Body of pancreas (tissue), 4 donors: ENCODE results near the gene MSI2. TPM values are rescaled to one million over a fixed set of nuclear protein-coding genes. Genes with fewer than 3 reads are reported as not detected.
A peak's percentile ranks its signal among the peaks of the same experiment; 100 is the strongest.

Experiments used
- ATAC-seq: fragments of 150-250 bp; one replicate; pipeline ENCODE4 v1.9.1; 2016
- DNase-seq, 4 donors: peaks; one replicate each; pipeline ENCODE4 v3.0.0-alpha.2; 2019
- H3K27ac ChIP-seq, 4 donors: fragments of 200-600 bp; sonication (generic); 1 replicate in 3 of 4; 2 replicates in 1 of 4; pipeline versions ENCODE4 v1.5.1 to v1.6.1; 2016 to 2019; ENCODE audit warnings: mild to moderate bottlenecking in 1 of 4, mixed read lengths in 1 of 4, moderate library complexity in 1 of 4
- H3K27me3 ChIP-seq, 2 donors: fragments of 200-600 bp; sonication (generic); one replicate each; pipeline ENCODE4 v1.6.0; 2016; ENCODE audit warnings: mild to moderate bottlenecking in 1 of 2
- H3K36me3 ChIP-seq, 2 donors: fragments of 200-600 bp; sonication (generic); replicated peaks in 1 of 2; 2 replicates each; pipeline ENCODE4 v1.5.1; 2016; ENCODE audit warnings: low read depth in 2 of 2; ENCODE audit not compliant: insufficient read depth in 1 of 2
- H3K4me1 ChIP-seq: fragments of 200-600 bp; sonication (generic); one replicate; pipeline ENCODE4 v1.6.0; 2016
- H3K4me3 ChIP-seq, 2 donors: fragments of 200-600 bp; sonication (generic); 1 replicate in 1 of 2; 2 replicates in 1 of 2; pipeline ENCODE4 v1.5.1; 2016 to 2019
- H3K9me3 ChIP-seq, 3 donors: fragments of 200-600 bp; sonication (generic); 1 replicate in 2 of 3; 2 replicates in 1 of 3; pipeline ENCODE4 v1.5.1; 2016
- CTCF ChIP-seq, 7 experiments: fragments of 450-650 bp in 4 of 7; fragments of 200-600 bp in 3 of 7; sonication (generic) in 3 of 7; IDR thresholded peaks; one replicate each; pipeline ENCODE4 v1.5.1; 2016 to 2019; ENCODE audit warnings: antibody characterized with exemption in 7 of 7
- POLR2A ChIP-seq, 3 donors: fragments of 450-650 bp; IDR thresholded peaks; one replicate each; pipeline ENCODE4 v1.6.1; 2016; ENCODE audit warnings: antibody characterized with exemption in 3 of 3, mild to moderate bottlenecking in 2 of 3
- WGBS, 2 donors: methylation state at CpG; one replicate each; pipeline ENCODE4 v1.1.5; 2017; 5-methylcytosine and 5-hydroxymethylcytosine counted together
- intact Hi-C: fragments of 100-400 bp; cut with DNase I; formaldehyde crosslinking; loops from one replicate; pipeline ENCODE4 v1.15.1; 2023
- total RNA-seq, 2 donors: library from RNA; depleted of rRNA; stranded (reverse); fragments of >200 nt; gene quantifications; one replicate each; pipeline ENCODE4 v1.1.0, GENCODE V29; 2016

The MSI2 gene
- total RNA-seq, 2 donors from 2014 or later: 21.1 to 28.5 TPM

DNA sequence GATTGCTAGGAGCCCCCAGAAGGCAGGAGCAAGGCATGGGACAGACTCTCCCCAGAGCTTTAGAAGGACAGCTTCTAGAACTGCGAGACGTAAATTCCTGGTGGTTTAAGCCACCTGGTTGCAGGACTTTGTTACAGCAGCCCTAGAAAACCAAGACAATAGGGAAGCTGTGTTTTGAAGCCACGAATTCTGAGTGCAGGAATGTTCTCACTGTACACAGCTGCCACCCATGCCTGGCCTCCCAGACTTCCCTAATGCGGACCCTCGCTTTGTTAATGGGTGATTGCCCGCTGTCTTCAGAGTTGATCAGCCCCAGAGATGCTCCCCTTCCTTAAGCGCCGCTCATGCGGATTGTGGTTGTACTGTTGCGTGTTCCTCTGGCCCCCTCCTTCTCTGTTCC lies 177.1 kb downstream of the MSI2 start:
- no peak for DNase-seq
- no peaks in the 10 kb centered on the region for H3K27me3 ChIP-seq
- H3K4me1 ChIP-seq: peaks cover 6% of the 10 kb centered on the region
- intact Hi-C loops: no loop called here
- WGBS, 2 donors: 79 to 96% methylated on average over 10 of the region's 10 CpGs
- no peaks in the 10 kb centered on the region for H3K9me3 ChIP-seq
- no peaks in the 10 kb centered on the region for H3K36me3 ChIP-seq
- no peak for TF ChIP-seq POLR2A (IDR thresholded peaks at IDR 0.05)
- TF ChIP-seq CTCF (IDR thresholded peaks at IDR 0.05): no peak
- H3K27ac ChIP-seq: no peak overlapping the region
- ATAC-seq: no peak
- H3K4me3 ChIP-seq: no peak overlapping the region

- peaks cover 6% of the 10 kb centered on the region for H3K4me1 ChIP-seq
- 100% methylated on average over 1 of the region's 1 CpG for WGBS, 2 donors
- no peak for ATAC-seq
Measured at GRCh38 chr17:57434361-57434760, 178.0 kb downstream of the MSI2 start.

GRCh38 chr17:57436565-57436964 lies 180.2 kb downstream of the MSI2 start:
- intact Hi-C loops: no loop called here
- H3K36me3 ChIP-seq: no peaks in the 10 kb centered on the region
- no peak overlapping the region for H3K4me3 ChIP-seq
- WGBS, 2 donors: 73 to 87% methylated on average over 4 of the region's 4 CpGs
- H3K27me3 ChIP-seq: no peaks in the 10 kb centered on the region
- no peaks in the 10 kb centered on the region for H3K9me3 ChIP-seq
- ATAC-seq: no peak
- no peak for TF ChIP-seq CTCF (IDR thresholded peaks at IDR 0.05)
- TF ChIP-seq POLR2A (IDR thresholded peaks at IDR 0.05): no peak
- no peak overlapping the region for H3K27ac ChIP-seq
- no peak for DNase-seq
- peaks cover 22% of the 10 kb centered on the region for H3K4me1 ChIP-seq

More at GRCh38 chr17:57434361-57434760, 178.0 kb downstream of the MSI2 start:
- Histone ChIP-seq H3K4me3 (no peak overlapping the region), H3K9me3 (no peaks in the 10 kb centered on the region), H3K27me3 (no peaks in the 10 kb centered on the region), H3K27ac (no peak overlapping the region), H3K36me3 (no peaks in the 10 kb centered on the region)
- intact Hi-C loops: no loop called here
- TF ChIP-seq POLR2A (IDR thresholded peaks at IDR 0.05): no peak
- no peak for TF ChIP-seq CTCF (IDR thresholded peaks at IDR 0.05)
- DNase-seq: no peak

DNA sequence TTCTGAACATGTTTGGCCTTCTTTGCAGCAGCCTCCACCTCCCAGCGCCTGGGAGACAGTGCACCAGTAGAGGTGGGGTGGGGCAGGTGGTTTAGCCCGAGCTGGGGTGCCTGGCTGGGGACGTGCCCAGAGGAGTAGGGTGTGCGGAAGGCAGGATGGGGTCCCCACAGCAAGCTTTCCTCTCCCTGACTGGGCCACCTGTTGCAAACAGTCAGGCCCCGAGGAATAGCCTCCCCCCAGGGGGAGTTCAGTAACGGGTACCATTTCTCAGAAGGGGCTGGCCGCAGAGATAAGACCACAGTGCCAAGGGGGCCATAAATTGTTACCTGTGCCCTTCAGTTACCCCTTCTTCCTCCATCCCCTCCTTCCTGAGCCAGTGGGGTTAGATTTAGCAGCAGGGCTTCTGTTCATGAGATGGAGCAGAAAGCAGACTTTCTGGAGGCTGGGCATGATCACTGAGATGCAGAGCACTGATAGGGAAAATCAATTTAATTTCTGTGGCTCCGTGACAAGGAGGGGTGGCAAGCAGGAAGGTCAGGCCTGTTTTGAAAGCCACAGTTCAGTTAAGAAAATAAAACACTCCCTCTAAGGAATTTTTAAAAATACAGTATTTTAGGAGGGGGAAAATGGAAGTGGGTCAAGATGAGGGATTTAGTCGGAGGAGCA lies 181.9 kb downstream of the MSI2 start:
- TF ChIP-seq POLR2A (IDR thresholded peaks at IDR 0.05): no peak
- no peak for TF ChIP-seq CTCF (IDR thresholded peaks at IDR 0.05)
- no peak overlapping the region for H3K4me3 ChIP-seq
- no peaks in the 10 kb centered on the region for H3K27me3 ChIP-seq
- no peak for ATAC-seq
- intact Hi-C loops: no loop called here
- WGBS, 2 donors: 70 to 81% methylated on average over 8 to 9 of the region's 9 CpGs
- DNase-seq: no peak
- H3K36me3 ChIP-seq: no peaks in the 10 kb centered on the region
- no peaks in the 10 kb centered on the region for H3K9me3 ChIP-seq
- H3K4me1 ChIP-seq: peaks cover 22% of the 10 kb centered on the region
- H3K27ac ChIP-seq: no peak overlapping the region

DNA sequence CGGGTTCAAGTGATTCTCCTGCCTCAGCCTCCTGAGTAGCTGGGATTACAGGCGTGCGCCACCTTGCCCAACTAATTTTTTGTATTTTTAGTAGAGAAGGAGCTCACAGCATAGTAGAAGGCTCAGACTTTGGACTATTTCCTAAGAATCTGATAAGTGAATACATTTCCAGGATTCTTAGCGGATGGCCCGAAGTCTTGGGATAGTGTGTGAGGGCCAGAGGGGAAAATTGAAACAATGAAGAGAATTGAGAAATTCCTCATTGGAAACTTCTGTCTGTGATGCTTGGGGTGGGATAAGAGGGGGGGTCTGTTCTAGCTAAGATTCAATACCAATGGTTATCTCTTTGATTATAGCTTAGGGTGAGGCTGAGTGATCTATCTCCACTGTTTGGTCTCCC lies 183.3 kb downstream of the MSI2 start:
- intact Hi-C loops: no loop called here
- H3K36me3 ChIP-seq: no peaks in the 10 kb centered on the region
- 90 to 94% methylated on average over 5 of the region's 5 CpGs for WGBS, 2 donors
- ATAC-seq (no peak), DNase-seq (no peak)
- peaks cover 22% of the 10 kb centered on the region for H3K4me1 ChIP-seq
- TF ChIP-seq CTCF (IDR thresholded peaks at IDR 0.05) (no peak), POLR2A (IDR thresholded peaks at IDR 0.05) (no peak)
- H3K9me3 ChIP-seq: no peaks in the 10 kb centered on the region
- H3K4me3 ChIP-seq: no peak overlapping the region
- peak overlapping the region in 1 of 4 donors; percentile 59 for H3K27ac ChIP-seq
- H3K27me3 ChIP-seq: no peaks in the 10 kb centered on the region
